Measurements from ENCODE around the gene ATAD3A. TPM values are rescaled to one million over a fixed set of nuclear protein-coding genes. Genes with fewer than 3 reads are reported as not detected.

ATAD3A gene
- total and polyA plus RNA-seq, 10 donors = 11.3 to 29.0 (median 17.1) TPM

DNA sequence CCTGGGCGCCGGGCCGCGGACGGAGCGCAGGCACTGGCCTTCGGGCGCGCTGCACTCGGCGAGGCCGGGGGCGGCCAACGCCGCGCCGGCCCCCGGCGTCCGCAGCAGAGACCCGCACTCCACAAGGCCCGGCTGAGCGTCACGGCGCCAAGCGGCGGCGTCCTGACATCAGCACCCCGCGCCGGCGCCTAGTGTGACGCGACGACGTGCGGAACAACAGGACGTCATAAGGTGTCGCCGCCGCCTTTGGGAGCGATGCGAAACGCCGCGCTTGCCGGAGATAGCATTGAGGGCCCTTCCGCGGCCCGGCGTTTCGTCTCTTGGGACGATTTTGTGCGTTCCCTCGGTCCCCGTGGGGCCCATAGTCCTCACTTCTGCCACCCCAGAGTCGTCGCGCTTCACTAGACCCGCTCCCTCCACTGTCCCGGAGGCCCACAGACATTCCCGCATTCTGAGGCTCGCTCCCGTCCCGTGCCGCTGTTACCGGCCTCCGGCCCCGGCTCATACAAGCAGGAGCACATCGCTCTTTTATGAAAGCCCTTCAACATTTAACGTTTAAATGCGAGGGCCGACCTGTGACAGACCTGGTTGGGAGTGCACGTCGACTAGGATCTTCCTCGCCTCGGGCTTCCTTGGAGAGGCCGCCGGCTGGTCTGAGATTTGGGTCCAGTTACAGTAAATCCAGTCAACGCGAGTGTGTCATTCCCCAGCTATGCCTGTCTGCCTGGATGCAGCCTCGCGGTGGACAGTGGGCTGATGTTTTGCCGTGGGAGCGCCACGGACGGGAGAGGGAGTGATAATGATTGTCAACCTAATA is 63.0 kb downstream of the ATAD3A start, which contains the start of gene SSU72:
TSS of gene SSU72 (minus strand) at position 143 of the 817 bp plus-strand sequence. CDS start 306 bp downstream, outside the sequence.
- 0 to 1% (median 1%) methylated on average over 49 to 87 of the region's 87 CpGs for WGBS, 5 donors
- Histone ChIP-seq H3K36me3 (peaks cover 0 to 32% (median 6%) of the 10 kb centered on the region in 6 donors), H3K9me3 (no peaks in the 10 kb centered on the region), H3K4me1 (peaks cover 29 to 57% (median 49%) of the 10 kb centered on the region in 6 donors), H3K4me3 (peak within 1 kb of the TSS; percentile 89 to 100 (median 94)), H3K27ac (peak within 1 kb of the TSS; percentile 96 to 100 (median 99)), H3K27me3 (replicated peaks in 1 of 7) (peaks cover 0 to 14% (median 0%) of the 10 kb centered on the region in 7 donors)
- DNase-seq = peak; percentile 96
- TF ChIP-seq POLR2A (IDR thresholded peaks at IDR 0.05) (peak; percentile 87 to 98 (median 92)), POLR2AphosphoS5 (IDR thresholded peaks at IDR 0.05) (peak; percentile 99)
- TF ChIP-seq, protein P1, sequence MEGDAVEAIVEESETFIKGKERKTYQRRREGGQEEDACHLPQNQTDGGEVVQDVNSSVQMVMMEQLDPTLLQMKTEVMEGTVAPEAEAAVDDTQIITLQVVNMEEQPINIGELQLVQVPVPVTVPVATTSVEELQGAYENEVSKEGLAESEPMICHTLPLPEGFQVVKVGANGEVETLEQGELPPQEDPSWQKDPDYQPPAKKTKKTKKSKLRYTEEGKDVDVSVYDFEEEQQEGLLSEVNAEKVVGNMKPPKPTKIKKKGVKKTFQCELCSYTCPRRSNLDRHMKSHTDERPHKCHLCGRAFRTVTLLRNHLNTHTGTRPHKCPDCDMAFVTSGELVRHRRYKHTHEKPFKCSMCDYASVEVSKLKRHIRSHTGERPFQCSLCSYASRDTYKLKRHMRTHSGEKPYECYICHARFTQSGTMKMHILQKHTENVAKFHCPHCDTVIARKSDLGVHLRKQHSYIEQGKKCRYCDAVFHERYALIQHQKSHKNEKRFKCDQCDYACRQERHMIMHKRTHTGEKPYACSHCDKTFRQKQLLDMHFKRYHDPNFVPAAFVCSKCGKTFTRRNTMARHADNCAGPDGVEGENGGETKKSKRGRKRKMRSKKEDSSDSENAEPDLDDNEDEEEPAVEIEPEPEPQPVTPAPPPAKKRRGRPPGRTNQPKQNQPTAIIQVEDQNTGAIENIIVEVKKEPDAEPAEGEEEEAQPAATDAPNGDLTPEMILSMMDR (IDR thresholded peaks at IDR 0.05 in 8 of 11, conservative IDR thresholded peaks at IDR 0.05 in 3 of 11) = peak in 2 of 11 experiments; percentile 11 to 27
- intact Hi-C loops (cut with DNase I; ENCODE audit: low total_unique reads) = no loop called here

DNA sequence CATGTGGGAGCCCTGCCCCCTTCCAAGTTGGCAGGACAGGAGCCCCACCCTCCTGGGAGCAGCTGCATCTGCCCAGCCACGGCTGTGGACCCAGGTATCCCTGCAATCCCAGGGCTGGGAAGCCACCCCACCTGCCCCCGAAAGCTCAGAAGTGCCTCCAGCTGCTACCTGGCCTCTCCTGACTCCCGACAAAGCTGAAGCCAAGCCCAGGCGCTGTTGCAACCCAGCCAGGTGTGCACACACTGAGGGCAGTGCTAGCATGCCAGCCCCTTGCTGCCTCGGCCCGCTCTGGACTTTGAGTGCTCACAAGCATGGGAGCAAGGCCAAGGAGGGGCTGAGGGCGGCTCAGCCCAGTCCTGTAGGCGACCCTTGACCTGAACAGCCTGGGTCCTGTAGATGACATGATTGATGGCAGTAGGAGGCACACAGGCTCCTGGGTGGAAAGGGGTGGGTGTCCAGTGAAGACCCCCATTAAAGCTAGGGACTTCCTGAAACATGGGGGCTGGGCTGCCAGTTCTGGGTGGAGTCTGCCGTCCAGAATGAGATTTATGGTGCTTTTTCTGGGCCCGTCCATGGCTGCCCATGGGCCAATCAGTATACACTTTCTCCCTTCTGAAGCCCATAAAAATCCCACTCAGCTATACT is 65.5 kb downstream of the ATAD3A start:
- WGBS, 5 donors = 47 to 66% (median 62%) methylated on average over 4 to 10 of the region's 10 CpGs
- H3K4me1 ChIP-seq = peaks cover 15 to 32% (median 24%) of the 10 kb centered on the region in 6 donors
- DNase-seq = no peak
- no peak overlapping the region for H3K4me3 ChIP-seq
- TF ChIP-seq POLR2AphosphoS5 (IDR thresholded peaks at IDR 0.05) (no peak), POLR2A (IDR thresholded peaks at IDR 0.05) (no peak)
- TF ChIP-seq, protein P1 (IDR thresholded peaks at IDR 0.05 in 8 of 11, conservative IDR thresholded peaks at IDR 0.05 in 3 of 11) = no peak
- H3K36me3 ChIP-seq = peaks cover 0 to 7% (median 0%) of the 10 kb centered on the region in 6 donors
- H3K27ac ChIP-seq = no peak overlapping the region
- intact Hi-C loops (cut with DNase I; ENCODE audit: low total_unique reads) = no loop called here
- H3K27me3 ChIP-seq (replicated peaks in 1 of 7) = peaks cover 0 to 31% (median 0%) of the 10 kb centered on the region in 7 donors
- no peaks in the 10 kb centered on the region for H3K9me3 ChIP-seq

DNA sequence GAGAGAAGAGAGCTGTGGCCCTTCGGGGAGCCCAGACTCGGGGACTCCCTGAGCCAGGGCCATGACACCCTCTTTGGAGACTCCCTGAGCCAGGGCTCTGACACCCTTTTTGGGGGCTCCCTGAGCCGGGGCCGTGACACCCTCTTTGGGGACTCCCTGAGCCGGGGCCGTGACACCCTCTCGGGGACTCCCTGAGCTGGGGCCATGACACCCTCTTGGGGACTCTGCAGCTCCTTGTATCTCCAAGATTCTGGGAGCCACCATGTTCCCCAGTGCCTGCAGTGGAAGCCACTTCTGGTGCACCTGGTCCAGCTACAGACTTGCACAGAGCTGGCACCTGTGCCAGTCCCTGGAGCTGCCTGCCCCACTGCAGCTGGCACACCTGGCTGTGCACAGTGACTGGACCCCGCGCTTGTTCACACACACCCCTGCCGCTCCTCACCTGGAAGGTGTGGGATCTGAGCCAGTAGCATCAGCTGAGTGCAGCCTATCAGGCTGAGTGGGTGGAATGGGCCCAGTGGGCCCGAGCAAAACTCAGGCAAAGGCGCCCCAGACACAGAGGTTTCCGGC is 66.5 kb downstream of the ATAD3A start:
- Histone ChIP-seq H3K36me3 (no peaks in the 10 kb centered on the region), H3K27ac (no peak overlapping the region), H3K27me3 (replicated peaks in 1 of 7) (peaks cover 0 to 33% (median 0%) of the 10 kb centered on the region in 7 donors), H3K4me3 (no peak overlapping the region), H3K9me3 (no peaks in the 10 kb centered on the region), H3K4me1 (peaks cover 5 to 22% (median 14%) of the 10 kb centered on the region in 6 donors)
- WGBS, 5 donors = 84 to 93% (median 90%) methylated on average over 8 to 13 of the region's 13 CpGs
- DNase-seq = no peak
- TF ChIP-seq POLR2A (IDR thresholded peaks at IDR 0.05) = no peak
- TF ChIP-seq POLR2AphosphoS5 (IDR thresholded peaks at IDR 0.05) = no peak
- TF ChIP-seq, protein P1 (IDR thresholded peaks at IDR 0.05 in 8 of 11, conservative IDR thresholded peaks at IDR 0.05 in 3 of 11) = no peak
- intact Hi-C loops (cut with DNase I; ENCODE audit: low total_unique reads) = no loop called here

Measured in spleen (tissue), 11 donors.